ENCODE results near the gene TMPRSS4.

The TMPRSS4 gene

GRCh38 chr11:118136801-118137200 lies 59.9 kb downstream of the TMPRSS4 start:
- DNase-seq, result no peak

GRCh38 chr11:118138839-118139420 lies 62.1 kb downstream of the TMPRSS4 start:
- DNase-seq, result no peak

- no peak for DNase-seq
Measured at GRCh38 chr11:118139578-118139977, 62.7 kb downstream of the TMPRSS4 start.

- DNase-seq, result no peak
Measured at GRCh38 chr11:118142081-118142480, 65.2 kb downstream of the TMPRSS4 start.

GRCh38 chr11:118142809-118143208 lies 65.9 kb downstream of the TMPRSS4 start:
- peak; percentile 8 for DNase-seq

DNA sequence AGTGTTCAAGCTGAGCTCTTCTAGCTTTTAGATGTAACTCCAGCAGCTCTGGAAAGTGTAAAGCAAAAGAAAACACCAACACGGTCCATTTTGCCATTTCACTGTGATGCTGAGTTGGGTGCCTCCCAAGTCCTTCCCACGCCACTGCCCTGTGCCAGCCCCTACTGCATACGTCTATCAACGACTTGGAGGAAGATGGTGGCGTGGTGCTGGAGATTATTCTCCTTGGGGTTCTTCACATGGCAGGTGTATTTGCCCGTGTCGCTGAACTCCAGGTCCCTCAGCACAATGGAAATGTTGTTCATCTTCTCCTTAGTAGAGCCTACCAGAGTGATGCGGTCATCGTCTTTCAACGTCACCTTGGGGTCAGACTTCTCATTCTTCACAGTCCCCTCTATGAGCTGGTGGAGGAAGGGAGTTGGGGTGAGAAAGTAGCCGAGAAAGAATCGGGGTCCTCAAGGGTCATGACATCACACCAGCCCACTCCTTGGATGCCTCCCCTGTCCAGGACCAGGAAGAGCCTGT lies 66.8 kb downstream of the TMPRSS4 start:
- DNase-seq, result no peak

GRCh38 chr11:118144301-118145268 lies 67.7 kb downstream of the TMPRSS4 start:
- DNase-seq, result no peak

DNA sequence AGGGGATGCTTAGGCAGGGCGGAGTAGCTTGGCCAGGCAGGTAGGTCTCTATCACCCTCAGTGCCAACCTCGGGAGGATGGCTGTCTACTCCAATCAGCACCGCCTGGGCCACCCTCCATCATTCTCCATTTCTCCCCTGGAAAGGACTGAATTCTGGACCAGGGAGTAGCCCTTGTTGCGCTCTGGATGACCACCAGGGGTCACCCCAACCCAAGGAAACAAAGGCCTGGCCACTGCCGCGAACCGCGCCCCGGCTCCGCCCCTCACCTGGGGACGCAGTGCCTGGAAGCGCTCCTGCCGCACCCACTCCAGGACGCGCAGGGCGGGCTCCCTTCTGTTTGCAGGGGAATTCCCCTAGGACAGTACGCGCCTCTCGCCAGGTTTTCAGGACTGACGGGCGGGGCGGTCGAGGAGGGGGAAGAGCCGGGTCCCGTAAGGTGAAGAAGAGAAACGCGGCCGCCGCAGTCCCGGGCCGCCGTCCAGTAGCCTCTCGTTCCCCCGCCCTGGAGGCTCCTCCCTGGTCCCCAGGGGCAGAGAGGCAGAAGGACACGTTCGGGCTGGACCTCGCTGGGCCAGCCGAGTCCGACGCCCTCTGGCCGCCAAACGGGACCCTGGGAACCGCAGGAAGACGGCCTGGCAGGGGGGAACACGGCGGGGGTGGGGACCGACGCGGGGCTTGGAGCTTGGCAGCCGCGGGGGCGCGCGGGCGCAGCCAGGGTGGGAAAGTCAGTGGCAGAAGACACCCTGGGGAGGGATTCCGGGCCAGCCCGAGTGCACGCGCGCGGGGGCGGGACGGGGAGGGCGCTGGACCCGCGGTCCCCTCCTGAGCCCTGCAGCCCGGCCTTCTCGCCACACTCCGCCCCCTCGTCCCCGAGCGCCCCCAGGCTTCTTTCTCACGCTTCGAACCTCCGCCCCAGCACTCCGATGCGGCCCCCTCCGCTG lies 68.7 kb downstream of the TMPRSS4 start:
- DNase-seq, result peak; percentile 76

DNA sequence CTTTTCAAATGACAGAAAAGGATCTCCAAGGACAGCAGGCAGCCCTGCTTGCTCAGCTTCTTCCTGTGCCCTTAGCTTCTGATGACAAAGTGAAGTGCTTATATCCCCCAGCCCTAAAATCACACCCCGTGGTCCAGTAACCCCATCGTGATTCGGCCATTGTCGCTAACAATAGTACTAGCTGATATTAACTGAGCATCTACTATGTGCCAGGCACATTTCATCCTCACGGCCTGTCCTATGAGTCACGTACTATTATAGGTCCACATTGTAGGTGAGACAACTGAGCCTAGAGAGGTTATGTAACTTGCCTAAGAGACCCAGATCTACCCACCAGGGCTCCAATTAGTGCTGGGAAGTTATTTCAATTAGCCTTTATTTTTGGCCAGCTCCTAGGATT lies 69.7 kb downstream of the TMPRSS4 start:
- no peak for DNase-seq

- no peak for DNase-seq
Measured at GRCh38 chr11:118147502-118147901, 70.6 kb downstream of the TMPRSS4 start.

DNA sequence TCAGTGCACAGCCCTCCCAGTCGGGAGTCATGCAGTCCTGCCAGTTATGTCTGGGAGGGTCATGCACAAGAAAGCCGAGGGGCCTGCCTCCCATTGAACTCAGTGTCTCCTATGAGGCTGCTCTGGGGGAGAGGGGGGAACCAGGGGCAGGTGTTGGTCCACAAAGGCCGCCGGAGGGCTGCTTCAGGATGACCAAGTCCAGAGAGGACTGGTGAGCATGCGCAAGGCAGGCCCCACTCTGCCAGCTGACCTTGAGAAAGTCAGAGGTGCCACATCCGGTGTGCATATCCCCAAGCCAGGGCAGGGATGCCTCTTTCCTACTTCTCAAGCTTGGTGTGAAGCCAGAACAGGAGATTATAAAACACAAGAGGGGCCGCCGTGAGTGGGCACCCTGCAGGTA lies 71.4 kb downstream of the TMPRSS4 start:
- DNase-seq, result no peak

GRCh38 chr11:118148856-118149255 lies 72.0 kb downstream of the TMPRSS4 start:
- no peak for DNase-seq

DNA sequence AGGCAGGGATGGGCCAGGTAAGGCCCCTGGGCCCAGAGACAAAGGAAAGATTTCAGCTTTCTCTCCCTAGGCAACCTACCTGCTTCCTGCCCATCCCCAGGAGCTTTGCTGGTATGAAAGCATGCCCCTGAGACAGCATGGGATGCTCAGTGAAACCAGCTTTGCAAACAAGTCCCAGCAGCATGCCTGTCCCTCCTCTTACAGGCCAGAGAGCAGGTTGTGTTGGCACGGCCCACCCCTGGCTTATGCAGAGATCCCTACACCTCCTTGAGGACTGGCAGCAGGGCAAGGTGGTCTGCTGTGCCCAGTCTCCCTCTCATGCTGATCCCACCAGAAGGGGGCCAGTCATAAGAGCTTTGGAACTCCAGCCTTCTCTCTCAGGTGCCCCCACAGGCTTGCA lies 72.6 kb downstream of the TMPRSS4 start:
- no peak for DNase-seq

- DNase-seq, result no peak
Measured at GRCh38 chr11:118151431-118151830, 74.6 kb downstream of the TMPRSS4 start.

- DNase-seq, result no peak
Measured at GRCh38 chr11:118152020-118152551, 75.2 kb downstream of the TMPRSS4 start.

GRCh38 chr11:118152552-118153471 lies 75.9 kb downstream of the TMPRSS4 start, which contains the start of gene SCN4B:
Gene SCN4B (minus strand): TSS chr11:118152823. CDS start chr11:118152673, 150 bp downstream.
- DNase-seq, result peak; percentile 48

DNA sequence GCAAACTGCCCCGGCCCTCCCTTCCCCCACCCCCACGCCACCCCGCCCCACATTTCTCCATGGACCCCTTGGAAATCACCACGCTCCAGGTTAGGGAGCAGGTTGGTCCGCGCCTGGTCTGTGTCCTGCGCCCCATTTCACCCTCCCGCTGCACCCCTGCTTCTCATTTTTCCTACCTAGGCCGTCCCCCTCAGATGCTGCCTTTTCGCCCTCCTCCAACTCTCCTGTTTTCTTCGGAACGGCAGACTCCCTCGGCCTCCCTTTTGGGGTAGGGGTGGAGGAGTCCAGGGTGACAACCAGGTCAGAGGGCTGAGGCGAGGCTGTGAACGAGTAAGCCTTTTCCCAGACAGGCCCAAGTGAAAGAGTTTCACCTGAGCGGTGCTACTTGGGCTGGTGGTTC lies 76.6 kb downstream of the TMPRSS4 start:
- no peak for DNase-seq

DNA sequence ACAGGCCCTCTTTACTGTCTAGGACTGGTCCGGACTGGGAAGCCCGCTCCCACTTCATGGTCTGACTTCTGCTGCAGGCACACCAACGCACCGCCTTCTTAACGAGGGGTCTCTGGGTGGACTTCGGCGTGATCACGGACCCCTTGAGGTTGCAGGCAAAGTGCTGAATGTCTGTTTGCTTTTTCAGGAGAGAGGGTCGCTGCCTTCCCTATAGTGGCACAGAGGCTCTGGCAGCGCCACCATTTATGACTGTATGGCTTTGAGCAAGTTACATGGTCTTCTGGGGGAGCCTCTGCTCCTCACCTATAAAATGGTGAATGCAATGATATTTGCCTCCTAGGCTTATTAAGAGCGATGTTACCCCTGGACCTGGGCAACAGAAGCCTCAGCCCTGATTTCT lies 77.1 kb downstream of the TMPRSS4 start:
- no peak for DNase-seq

DNA sequence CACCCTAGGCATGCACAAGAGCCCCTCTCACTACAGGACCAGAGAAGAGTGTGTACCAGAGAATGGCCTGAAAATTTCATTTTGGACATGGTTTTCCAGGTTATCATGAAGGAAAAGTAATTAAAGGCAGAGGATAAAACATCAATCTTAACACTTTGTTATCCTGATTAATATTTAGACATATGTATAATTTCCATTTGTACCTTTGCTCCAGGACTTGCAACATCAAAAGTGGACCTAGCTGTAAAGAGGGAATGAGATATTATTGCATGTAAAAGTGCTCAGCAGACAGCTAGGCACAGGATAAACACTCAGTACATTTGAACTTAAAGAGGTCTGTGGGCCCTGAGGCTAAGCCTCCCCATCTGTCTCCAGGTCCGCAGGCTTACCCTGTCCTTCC lies 77.8 kb downstream of the TMPRSS4 start:
- DNase-seq, result no peak

DNA sequence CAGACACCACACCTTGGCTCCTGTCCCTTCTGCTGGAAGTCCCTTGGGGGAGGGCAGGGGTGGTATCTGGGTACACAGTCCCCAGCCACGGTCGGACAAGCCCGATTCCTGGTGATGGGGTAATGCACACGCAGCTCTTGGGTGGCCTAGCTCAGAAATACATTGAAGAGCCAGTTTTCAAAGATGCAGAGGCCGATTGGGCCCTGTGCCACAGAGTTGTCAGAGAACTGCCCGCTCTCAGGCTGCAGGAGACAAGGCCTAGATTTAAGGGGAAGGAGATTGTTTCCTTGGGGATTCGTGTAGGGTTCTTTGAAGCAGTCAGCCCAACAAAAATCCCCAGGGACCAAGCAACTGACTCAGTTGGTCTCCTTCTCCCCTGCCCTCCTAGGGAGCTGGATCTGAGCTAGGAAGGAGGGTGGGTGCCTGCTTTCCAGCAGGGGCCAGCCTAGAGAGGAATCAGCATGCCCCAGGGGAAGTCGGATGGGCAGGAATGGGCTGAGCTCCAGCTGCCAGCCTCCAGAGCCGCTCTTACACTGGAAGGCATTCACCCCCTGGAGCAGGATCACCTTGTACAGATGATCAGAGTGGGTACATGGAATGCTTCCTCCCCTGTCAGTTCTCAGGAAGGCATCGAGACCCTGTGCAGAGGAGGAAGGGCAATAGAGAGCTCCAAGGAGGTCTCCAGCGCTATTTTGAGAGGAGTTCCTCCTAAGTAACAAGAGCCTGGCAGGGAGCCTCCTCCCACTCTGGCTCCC lies 79.1 kb downstream of the TMPRSS4 start:
- DNase-seq, result no peak
